HG02885 (cell line): ENCODE measurements around the gene PDE4D.
"Not testable (repeated sequence)": the region's sequence is repeated elsewhere in the genome, so short reads cannot be mapped to it uniquely, and the experiment has no call there.

Source experiments
- ATAC-seq: cut with Tn5 transposase; IDR thresholded peaks from one replicate; pipeline ENCODE4 v1.9.1; 2021; ENCODE audit warnings: mild to moderate bottlenecking; ENCODE audit not compliant: unreplicated experiment, poor library complexity

The PDE4D gene

DNA sequence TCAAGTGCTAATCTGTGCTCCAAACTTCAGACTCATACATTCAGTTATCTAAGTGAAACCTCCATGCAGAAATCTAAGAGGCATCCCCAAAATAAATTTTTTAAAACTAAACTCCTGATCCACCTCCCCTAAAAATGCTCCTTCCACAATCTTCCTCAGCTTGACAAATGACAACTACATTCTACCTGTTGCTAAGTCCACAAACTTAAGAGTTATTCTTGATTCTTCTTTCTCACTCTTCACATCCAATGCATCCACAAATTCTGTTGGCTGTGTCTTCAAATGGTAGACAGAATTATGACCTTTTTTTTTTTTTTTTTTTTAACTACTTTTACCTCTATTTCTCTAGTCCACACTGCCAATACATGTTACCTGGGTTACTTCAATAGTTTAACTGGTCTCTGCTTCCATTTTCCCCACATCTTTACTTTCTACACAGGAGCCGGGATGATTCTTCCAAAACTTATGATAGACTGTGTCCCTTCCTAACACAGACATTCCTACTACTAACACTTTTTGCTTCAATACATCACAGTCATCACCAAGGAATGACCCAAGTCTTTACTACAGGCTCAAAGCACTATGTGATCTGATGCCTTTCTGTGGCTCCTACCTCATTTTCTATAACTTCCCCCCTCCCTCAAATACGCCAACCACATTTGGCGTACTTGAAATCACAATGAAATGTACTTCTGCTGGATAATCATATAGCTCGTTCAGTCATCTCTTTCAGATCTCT is 143.6 kb downstream of the PDE4D start:
- no peak for ATAC-seq

DNA sequence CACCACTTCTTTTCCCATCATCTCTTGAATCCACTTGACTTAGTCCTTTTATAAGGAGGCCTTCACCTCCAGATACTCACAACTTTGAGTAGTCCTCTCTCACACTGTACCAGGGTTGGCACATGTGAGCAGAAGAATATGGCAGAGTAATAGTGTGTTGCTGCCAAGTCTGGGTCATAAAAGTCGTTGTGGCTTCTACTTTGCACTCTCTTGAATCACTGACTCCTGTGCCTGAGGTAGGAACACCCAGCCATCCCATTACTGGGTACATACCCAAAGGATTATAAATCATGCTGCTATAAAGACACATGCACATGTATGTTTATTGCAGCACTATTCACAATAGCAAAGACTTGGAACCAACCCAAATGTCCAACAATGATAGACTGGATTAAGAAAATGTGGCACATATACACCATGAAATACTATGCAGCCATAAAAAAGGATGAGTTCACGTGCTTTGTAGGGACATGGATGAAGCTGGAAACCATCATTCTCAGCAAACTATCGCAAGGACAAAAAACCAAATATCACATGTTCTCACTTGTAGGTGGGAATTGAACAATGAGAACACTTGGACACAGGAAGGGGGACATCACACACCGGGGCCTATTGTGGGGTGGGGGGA is 145.4 kb downstream of the PDE4D start:
- not testable (repeated sequence) for ATAC-seq

DNA sequence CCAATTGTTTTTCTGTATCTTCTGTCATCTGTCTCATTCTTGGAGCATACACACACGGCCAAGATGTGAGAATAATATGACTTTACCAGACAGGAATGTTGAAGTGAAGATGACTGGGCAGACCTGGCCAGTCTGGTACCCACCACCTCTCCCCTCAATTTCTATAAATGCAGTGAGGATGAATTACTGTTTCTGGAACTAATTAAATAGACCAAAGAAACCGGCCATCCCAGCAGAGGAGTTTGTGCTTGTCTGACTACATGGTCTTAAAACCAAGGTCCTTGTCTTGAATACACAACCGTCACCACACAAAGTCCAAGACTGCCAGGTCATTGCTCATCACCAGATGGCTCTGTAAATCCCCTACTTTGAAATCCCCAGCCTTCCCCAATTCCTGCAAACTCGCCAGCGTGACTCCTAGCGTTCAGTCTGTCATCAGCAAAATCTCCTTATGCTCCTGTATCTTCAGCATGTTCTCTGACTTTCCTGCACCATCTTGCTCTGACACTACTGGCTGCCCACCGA is 147.2 kb downstream of the PDE4D start:
- ATAC-seq, result no peak

DNA sequence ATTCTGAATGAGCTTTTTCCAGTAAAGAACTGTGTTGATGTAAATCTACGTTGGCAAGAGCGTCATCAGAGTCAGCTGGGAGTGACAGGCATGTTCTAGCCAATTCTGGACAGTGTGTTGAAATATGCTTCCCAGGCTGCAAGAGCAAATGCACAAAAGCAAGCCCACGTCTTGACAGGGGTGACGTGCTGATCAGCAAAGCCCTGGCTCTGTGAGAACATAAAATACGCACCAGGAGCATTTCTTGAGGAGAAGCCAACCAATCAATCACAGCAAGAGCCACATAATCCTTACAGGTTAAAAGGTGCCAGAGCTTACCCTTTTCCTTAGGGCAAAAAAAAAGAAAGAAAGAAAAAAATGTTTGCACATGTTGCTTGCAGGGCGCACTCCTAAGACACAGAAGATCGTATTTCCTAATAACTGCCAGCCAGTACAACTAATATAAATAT is 148.1 kb downstream of the PDE4D start:
- no peak for ATAC-seq

DNA sequence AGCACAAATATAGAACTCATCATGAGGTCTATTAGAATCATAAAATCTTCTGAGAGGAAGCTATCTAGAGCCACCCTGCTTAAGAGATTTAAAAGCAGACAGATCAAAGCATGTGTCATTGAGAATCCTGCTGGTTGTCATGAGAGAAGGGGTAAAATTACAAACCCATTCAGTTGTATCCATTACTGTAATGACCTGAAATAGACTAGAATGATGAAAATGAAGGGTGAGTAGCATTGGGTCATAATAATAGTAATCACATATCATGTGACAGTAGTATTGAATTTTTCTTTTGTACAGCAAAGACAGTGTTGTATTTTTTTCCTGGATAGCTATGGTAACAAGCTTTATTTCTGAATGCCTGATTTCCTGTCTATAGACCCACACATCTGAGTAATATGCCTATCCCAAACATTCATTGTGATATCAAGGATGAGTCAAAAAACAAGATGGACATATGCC is 149.0 kb downstream of the PDE4D start:
- no peak for ATAC-seq

DNA sequence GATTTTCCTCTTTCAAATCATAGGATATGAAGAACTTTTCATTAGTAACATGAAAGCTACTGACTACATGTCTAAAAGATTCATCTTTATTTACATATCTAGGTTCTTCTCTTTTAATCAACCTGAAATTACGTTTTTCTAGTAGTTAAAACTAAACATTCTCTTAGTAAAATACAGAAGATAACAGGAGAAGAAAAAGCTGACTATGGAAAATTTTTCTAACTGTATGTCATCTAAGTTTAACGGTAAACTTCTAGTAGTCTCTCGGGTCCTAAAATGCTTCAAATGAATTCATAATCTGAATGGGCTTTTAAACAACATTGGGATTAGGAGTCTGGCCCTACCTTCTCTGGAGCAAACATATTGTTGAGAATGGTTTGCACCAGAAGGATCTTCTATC is 151.9 kb downstream of the PDE4D start:
- no peak for ATAC-seq

DNA sequence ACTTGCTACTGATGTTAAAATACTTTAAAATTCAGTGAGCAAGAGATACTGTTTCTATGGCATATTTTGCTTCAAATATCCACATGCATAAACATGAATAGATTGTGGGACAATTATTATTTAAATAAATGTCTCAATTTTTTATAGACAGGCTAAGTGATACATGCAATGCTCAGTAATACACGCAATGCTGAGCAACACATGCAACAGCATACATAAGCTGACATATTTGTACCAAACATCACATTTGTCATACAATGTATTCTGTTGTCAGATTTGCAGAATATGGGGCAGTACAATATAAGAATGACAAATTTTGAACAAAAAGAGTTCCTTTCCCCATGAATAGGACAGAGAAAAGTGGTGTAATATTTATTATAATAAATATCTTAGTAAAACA is 155.5 kb downstream of the PDE4D start:
- no peak for ATAC-seq

DNA sequence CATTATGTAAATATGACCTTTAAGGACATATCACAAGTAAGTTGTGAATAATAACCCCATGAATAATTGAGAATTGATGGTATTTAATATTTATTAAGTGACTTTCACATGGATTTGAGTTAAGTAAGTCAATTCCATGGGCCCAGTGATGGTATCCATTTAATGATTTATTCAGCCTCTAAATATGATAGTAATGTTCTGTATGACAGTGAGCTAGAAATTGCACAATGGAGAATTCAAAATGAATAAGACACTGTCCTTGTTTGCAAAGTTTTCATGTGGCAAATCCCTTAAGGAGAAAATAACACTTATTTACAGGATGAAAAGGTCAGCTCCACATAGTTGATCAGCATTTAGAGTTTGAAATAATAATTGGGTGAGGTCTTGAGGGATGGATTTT is 160.7 kb downstream of the PDE4D start:
- no peak for ATAC-seq

DNA sequence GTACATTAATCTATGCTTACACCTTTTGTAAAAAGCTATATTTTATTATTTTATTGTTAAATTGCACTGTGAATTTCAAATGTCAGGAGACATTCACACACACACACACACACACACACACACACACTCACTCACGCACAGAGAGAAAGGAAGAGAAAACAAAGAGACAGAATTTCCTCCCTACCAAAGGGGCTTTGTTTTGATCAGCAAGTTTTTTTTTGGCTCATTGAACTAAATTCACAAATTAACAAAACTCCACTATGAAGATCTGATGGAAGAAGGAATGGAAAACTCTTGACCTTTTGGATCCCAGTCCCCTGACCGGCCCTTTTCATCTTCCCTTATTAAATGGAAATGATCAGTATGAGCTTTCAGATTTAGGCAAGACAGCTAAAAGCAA is 161.2 kb downstream of the PDE4D start:
- ATAC-seq, result no peak

DNA sequence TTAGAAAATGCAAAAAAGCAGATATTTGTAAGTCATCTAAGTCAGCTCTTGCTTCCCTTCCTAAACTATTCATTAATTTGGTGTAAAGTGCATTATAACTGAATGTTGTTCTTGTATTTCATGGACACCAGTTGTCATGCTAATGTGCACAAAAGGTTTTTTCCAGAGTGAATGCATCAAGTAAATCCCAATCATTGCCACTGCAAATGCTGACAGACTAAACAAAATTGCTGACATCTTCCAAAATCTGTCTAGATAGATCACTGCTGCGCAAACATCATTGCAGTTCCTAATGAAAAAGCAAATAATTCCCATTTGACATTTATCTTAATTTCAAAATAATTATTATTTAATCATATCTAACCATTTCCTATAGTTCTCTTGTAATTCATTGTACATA is 161.7 kb downstream of the PDE4D start:
- ATAC-seq, result no peak

DNA sequence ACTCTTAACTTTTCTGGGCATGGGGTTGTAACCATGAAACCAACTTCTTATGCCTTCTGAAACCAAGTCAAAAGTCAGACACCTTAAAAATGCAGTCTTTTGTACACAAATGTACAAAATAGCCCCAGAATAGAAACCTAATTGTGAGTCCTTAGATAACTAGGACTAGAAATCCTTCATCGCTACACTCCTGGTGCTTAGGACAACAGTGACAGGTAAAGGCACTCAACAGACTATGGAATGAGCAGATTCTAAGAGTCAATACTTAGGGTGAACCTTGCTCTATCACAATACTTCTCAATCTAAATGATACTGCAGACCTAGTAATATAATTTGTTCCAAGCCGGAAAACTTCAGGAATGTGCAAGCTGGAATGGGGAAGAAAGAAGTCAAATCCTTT is 163.7 kb downstream of the PDE4D start:
- no peak for ATAC-seq

DNA sequence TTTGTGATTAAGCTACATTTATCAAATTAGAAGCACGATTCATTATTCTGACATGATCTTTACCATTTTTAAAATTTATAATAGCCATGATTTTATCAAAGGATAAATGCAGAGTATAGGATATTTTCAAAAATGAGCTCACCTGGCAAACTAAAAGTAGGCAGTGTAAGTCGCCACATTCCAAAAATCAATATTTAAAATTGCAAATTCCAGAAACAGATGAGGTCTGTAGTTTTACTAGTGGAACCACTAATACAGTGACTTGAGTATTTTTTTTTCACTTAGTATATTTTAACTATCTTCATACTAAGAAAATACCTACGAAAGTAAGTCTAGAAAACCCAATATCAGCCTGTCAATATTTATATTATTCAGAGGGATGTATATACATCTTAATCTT is 164.2 kb downstream of the PDE4D start:
- ATAC-seq, result no peak

DNA sequence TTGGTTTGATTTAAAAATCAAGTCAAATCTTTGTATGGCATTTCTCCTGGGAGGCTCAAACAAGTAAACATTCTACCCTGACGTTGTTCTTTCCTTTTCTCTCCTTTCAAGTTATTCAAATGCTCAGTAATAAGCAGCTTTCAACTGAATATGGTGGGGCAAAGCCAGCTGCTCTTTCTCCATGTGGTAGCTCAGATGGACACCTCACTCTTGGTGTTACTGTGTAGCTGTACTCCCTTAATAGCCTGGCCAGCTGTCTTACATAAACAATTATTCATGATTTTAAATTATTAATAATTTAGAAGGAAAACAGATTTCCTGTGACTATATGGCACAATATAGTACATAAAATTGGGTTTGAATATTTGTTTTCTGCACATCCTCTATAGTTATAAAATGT is 165.2 kb downstream of the PDE4D start:
- no peak for ATAC-seq

DNA sequence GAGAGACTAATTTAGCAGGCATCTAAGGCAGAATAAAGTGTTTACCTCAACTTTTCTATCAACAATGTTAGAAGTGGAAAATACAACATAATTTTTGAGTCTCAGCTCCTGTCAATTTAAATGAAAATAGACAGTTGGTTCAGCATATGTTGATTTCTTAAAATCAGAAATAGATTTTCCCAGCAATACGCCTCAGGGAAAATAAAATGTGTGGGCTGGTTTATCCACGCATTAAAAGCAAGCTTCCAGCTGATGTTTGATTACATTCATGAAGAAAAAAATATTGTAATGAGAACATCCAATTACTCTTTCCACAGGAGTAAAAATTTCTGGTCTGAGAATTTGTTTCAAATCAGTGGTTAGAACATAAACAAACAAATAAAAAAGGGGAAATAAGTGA is 166.3 kb downstream of the PDE4D start:
- no peak for ATAC-seq

DNA sequence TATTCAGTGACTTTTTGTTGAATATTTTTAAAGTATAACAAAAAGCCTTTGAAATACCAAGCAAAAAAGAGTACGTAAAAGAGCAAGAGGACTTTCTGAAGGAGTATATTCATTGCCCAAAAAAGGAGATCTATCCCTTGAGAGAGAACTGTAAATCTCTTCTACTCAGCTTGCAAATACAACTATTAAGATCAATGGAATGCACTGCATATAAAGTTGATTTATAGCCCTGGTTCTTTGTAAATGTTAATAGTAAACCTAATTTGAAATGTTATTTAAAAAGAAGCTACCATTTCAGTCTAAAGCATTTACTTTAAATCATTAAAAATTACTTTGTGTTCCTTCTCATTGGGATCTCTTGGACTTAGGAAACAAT is 168.1 kb downstream of the PDE4D start:
- no peak for ATAC-seq

DNA sequence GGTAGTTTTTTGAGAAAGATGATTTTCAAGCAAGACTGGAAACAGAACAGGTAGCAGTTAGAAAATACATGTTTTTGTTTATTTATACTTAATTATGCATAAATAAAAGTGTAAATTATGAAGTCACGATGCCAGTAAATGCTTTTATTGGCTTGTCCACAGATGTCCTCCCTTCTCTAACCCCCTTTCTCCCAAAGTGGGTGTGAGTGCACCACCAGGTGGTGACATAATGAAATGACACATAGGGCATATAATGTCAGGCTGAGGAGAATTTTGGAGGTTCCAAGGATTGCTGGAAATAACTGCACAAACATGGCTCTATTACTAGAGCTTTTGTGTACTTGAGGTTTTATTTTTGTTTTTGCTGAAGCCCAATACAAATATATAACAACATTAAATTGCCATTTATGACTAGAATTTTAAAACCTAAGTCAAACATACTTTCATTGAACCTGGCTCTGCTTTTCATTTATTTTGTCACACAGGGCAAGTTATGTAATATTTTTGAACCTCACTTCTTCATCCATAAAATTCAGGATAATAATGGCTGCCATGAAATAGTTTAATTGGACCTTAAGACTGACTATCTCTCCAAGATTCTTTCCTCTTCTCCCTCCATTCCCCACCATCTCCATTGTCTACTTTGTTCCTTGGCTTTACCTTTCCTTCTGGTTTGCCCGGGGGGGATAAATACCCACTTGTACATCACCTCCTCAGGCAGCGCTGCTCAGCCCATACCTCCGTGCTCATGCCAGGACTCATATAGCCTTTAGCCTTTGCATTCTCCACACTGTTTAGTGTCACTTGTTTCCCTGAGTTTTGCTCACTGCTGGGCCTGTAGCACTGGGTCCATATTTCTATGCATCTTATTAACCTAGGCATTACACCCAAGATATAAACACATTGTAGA is 168.8 kb downstream of the PDE4D start:
- no peak for ATAC-seq

DNA sequence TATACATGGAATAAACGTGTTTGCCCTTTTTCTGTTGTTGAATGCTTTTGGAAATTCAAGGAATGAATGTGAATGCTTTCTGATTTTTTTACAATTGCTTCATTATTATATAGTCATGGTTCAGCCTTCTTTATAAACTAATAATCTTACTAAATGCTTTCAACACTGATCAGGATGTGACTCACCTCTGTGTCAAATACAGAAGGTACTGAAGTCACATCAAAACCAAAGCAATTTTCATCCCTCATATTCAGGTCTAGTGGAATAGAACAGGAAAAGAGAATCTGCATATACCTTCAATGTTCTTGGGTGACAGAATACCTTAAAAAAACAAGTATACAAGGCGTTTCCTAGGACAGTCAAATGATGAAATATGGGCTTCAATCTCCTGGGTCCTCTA is 170.7 kb downstream of the PDE4D start:
- no peak for ATAC-seq

DNA sequence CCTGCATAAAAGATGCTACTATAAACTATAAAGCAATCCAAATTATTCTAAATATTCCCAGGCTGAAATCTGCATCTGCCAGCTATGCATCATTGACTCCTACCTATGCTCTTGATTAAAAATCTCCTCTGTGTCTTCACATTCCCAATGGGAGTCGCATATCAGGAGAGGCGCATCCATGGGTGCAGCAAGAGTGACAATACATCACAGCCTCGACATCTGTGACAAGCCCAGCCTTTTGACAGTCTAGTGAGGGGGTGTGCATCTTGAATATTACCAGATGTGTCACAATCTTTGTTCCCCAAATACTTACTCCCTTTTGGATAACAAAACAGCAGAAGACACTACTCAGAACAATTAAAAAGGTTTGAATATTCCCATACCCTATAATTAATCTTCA is 171.8 kb downstream of the PDE4D start:
- ATAC-seq, result no peak

DNA sequence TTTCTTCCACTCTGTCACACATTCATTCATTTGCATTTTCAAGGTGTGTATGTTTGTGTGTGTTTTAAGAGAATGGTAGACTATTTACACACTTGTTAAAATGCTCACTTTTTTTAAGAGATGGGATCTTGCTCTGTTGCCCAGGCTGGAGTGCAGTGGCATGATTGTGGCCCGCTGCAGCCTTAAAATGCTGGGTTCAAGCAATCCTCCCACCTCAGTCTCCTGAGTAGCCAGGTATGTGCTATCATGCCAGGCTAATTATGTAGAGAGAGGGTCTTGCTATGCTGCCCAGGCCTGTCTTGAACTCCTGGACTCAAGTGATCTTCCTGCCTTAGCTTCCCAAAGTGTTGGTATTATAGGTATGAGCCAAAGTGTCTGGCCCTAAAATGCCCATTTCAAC is 173.5 kb downstream of the PDE4D start:
- ATAC-seq, result no peak

DNA sequence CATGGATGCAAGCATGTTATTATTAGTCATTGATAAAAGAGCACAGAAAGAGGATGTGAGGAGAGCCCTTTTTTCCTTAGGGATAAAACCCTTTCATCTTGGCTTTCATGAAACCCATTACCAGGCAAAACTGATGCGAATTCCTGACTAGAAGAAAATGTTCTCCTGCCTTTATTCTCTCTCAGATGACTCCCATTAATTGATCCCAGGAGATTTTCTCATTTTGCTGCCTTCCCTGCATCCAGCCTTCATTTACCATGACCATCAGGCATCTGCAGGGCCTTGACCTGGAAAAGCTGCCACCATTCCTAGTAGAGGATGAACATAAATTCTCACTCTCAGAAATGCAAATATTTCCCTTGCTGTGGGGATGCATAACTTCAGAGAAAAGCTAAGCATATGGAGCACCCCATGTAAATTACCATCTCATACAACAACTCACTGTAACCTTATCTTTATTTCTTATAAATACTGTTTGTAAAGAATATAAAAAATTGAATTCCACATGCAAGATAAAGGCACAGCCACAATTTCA is 176.5 kb downstream of the PDE4D start:
- ATAC-seq, result no peak

DNA sequence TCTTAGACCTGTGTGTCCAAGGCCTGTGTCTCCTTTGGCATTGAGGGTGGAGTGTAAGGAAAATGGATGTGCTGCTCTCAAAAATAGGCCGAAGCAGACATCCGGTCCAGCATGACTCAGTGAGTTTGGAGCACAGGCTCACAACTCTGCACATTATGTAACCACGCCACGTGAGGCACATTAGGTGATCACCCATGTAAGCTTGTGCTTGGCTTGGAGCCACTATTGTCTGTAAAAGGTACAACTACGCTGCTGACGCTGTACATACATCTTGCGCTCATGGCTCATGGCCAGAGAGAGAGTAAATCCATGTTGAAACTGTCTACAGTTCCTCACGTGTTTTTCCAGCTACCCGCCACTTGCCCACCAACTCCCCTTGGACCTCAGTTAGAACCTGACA is 177.5 kb downstream of the PDE4D start:
- no peak for ATAC-seq
